ENCODE measurements around the gene ADAMTS19.

ADAMTS19 gene

DNA sequence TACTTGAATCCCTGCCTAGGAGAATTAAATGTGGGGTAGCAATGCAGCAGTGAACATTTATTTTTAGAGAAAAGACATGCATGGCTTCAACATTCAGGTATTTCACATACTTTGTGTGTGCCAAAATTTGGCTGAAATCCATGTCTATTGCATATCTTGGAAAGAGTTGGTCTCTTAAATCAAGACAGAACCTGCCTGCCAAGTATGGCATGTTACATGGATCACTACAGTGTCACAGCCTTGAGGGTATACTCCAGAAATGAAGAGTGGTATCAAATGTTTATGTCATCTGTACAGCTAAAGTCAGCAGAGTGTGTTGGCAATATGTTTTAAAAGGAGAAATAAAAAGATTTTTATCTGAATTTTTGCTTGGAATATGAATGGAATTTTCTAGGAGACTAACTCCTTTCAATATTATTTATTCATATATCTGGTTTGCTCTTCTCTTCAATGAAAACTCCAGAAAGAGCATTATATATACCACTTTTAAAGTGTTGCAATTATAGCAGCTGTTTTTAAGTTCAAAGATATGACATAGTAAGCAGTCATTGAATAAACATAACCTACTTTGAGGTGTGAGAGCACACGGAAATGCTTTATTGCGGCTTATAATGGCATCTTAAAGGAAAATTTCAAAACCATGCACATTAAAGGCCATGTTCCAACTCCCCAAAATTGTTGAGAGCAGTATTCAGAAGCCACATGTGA lies 192.4 kb downstream of the ADAMTS19 start:
- TF ChIP-seq FOXM1 (IDR thresholded peaks at IDR 0.05; ENCODE audit: borderline replicate concordance, low read depth) (no peak), RAD21 (IDR thresholded peaks at IDR 0.05; ENCODE audit: low read depth) (no peak), EGR1 (IDR thresholded peaks at IDR 0.05) (no peak), EP300 (IDR thresholded peaks at IDR 0.05; ENCODE audit: borderline replicate concordance) (no peak), REST (IDR thresholded peaks at IDR 0.05; ENCODE audit: low read depth) (no peak), CEBPB (IDR thresholded peaks at IDR 0.05) (no peak), YY1 (IDR thresholded peaks at IDR 0.05; ENCODE audit: low read depth) (no peak), ZBTB7A (IDR thresholded peaks at IDR 0.05; ENCODE audit: low read depth) (no peak), TCF12 (IDR thresholded peaks at IDR 0.05; ENCODE audit: low read depth) (no peak), NFIC (IDR thresholded peaks at IDR 0.05) (no peak), TAF1 (IDR thresholded peaks at IDR 0.05; ENCODE audit: low read depth) (no peak), CREB1 (IDR thresholded peaks at IDR 0.05; ENCODE audit: low read depth) (no peak), TEAD4 (IDR thresholded peaks at IDR 0.05) (no peak)
- TF ChIP-seq, protein P1, sequence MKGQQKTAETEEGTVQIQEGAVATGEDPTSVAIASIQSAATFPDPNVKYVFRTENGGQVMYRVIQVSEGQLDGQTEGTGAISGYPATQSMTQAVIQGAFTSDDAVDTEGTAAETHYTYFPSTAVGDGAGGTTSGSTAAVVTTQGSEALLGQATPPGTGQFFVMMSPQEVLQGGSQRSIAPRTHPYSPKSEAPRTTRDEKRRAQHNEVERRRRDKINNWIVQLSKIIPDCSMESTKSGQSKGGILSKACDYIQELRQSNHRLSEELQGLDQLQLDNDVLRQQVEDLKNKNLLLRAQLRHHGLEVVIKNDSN (IDR thresholded peaks at IDR 0.05), result no peak
- TF ChIP-seq, protein P2, sequence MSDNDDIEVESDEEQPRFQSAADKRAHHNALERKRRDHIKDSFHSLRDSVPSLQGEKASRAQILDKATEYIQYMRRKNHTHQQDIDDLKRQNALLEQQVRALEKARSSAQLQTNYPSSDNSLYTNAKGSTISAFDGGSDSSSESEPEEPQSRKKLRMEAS (IDR thresholded peaks at IDR 0.05), result no peak

DNA sequence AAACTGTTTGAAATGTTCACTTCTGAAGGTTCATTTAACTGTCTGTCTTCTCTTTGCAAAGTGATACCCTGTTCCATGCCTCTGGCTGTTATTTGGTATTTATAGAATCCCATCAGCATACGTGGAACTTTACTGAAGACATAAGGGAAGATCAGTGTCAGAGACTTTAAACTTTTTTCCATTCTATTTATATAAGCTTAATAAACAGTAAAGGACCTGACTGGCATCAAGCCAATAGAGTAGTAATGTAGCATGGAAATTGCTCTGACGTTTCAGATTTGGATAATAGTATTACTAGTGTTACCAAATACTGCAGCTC lies 192.9 kb downstream of the ADAMTS19 start:
- TF ChIP-seq TAF1 (IDR thresholded peaks at IDR 0.05; ENCODE audit: low read depth), result no peak
- TF ChIP-seq EP300 (IDR thresholded peaks at IDR 0.05; ENCODE audit: borderline replicate concordance), result no peak
- TF ChIP-seq ZBTB7A (IDR thresholded peaks at IDR 0.05; ENCODE audit: low read depth), result no peak
- TF ChIP-seq TCF12 (IDR thresholded peaks at IDR 0.05; ENCODE audit: low read depth), result no peak
- TF ChIP-seq RAD21 (IDR thresholded peaks at IDR 0.05; ENCODE audit: low read depth), result no peak
- TF ChIP-seq NFIC (IDR thresholded peaks at IDR 0.05), result no peak
- TF ChIP-seq, protein P2 (IDR thresholded peaks at IDR 0.05), result no peak
- TF ChIP-seq, protein P1 (IDR thresholded peaks at IDR 0.05), result no peak

DNA sequence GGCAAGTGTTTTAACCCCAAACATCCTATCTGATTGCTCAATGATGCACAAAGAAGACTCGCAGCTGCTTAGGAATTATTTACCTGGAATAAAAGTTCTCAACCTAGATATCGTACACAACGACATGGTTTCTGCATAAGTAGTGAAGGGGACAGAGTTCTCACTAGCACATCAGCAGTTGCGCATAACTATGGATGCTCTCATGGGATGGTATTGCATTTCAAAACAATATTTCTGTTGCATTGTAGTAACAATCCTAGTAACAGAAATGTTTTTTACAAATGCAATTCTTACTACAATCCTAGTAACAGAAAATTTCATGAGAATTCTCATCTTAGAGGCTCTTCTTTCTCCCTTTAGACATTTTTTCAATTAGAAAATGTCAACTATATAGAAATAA lies 193.3 kb downstream of the ADAMTS19 start:
- TF ChIP-seq TEAD4 (IDR thresholded peaks at IDR 0.05) (no peak), TCF12 (IDR thresholded peaks at IDR 0.05; ENCODE audit: low read depth) (no peak), REST (IDR thresholded peaks at IDR 0.05; ENCODE audit: low read depth) (no peak), YY1 (IDR thresholded peaks at IDR 0.05; ENCODE audit: low read depth) (no peak), NFIC (IDR thresholded peaks at IDR 0.05) (no peak), ZBTB7A (IDR thresholded peaks at IDR 0.05; ENCODE audit: low read depth) (no peak), EP300 (IDR thresholded peaks at IDR 0.05; ENCODE audit: borderline replicate concordance) (no peak), CEBPB (IDR thresholded peaks at IDR 0.05) (no peak), RAD21 (IDR thresholded peaks at IDR 0.05; ENCODE audit: low read depth) (no peak), FOXM1 (IDR thresholded peaks at IDR 0.05; ENCODE audit: borderline replicate concordance, low read depth) (no peak), EGR1 (IDR thresholded peaks at IDR 0.05) (no peak), CREB1 (IDR thresholded peaks at IDR 0.05; ENCODE audit: low read depth) (no peak), TAF1 (IDR thresholded peaks at IDR 0.05; ENCODE audit: low read depth) (no peak)
- TF ChIP-seq, protein P2 (IDR thresholded peaks at IDR 0.05), result no peak
- TF ChIP-seq, protein P1 (IDR thresholded peaks at IDR 0.05), result no peak

- TF ChIP-seq EP300 (IDR thresholded peaks at IDR 0.05; ENCODE audit: borderline replicate concordance) (no peak), CREB1 (IDR thresholded peaks at IDR 0.05; ENCODE audit: low read depth) (no peak), YY1 (IDR thresholded peaks at IDR 0.05; ENCODE audit: low read depth) (no peak), CEBPB (IDR thresholded peaks at IDR 0.05) (no peak), TAF1 (IDR thresholded peaks at IDR 0.05; ENCODE audit: low read depth) (no peak), REST (IDR thresholded peaks at IDR 0.05; ENCODE audit: low read depth) (no peak), FOXM1 (IDR thresholded peaks at IDR 0.05; ENCODE audit: borderline replicate concordance, low read depth) (no peak), TCF12 (IDR thresholded peaks at IDR 0.05; ENCODE audit: low read depth) (no peak), EGR1 (IDR thresholded peaks at IDR 0.05) (no peak), RAD21 (IDR thresholded peaks at IDR 0.05; ENCODE audit: low read depth) (no peak), NFIC (IDR thresholded peaks at IDR 0.05) (no peak)
- TF ChIP-seq, protein P1 (IDR thresholded peaks at IDR 0.05), result no peak
- TF ChIP-seq, protein P2 (IDR thresholded peaks at IDR 0.05), result no peak
Measured at GRCh38 chr5:129656952-129657351, 196.9 kb downstream of the ADAMTS19 start.
